Measurements from ENCODE around the gene THSD4. TPM values are rescaled to one million over a fixed set of nuclear protein-coding genes. Genes with fewer than 3 reads are reported as not detected.

The THSD4 gene
- total and polyA plus RNA-seq, 7 donors: 1.4 to 7.8 (median 2.2) TPM

- H3K4me1 ChIP-seq: peaks cover 0 to 27% (median 23%) of the 10 kb centered on the region in 4 donors
- peak overlapping the region in 1 of 4 donors; percentile 64 for H3K27ac ChIP-seq
- no peak overlapping the region for H3K4me3 ChIP-seq
- 87 to 91% methylated on average over 6 of the region's 6 CpGs for WGBS, 2 donors
- intact Hi-C loops (cut with DNase I): no loop called here
- no peak for DNase-seq
- H3K27me3 ChIP-seq: no peaks in the 10 kb centered on the region
- TF ChIP-seq POLR2A (IDR thresholded peaks at IDR 0.05) (no peak), EP300 (IDR thresholded peaks at IDR 0.05) (no peak), CTCF (IDR thresholded peaks at IDR 0.05) (no peak), POLR2AphosphoS5 (IDR thresholded peaks at IDR 0.05) (no peak)
- no peaks in the 10 kb centered on the region for H3K9me3 ChIP-seq
- no peaks in the 10 kb centered on the region for H3K36me3 ChIP-seq
These were observed 187.7 kb downstream of the THSD4 start for GRCh38 chr15:71302861-71303410.

- intact Hi-C loops (cut with DNase I): no loop called here
- Histone ChIP-seq H3K27ac (peak overlapping the region in 1 of 4 donors; percentile 64), H3K4me3 (no peak overlapping the region), H3K27me3 (no peaks in the 10 kb centered on the region), H3K9me3 (no peaks in the 10 kb centered on the region), H3K4me1 (peaks cover 0 to 27% (median 23%) of the 10 kb centered on the region in 4 donors), H3K36me3 (no peaks in the 10 kb centered on the region)
- no peak for DNase-seq
- TF ChIP-seq CTCF (IDR thresholded peaks at IDR 0.05) (no peak), POLR2AphosphoS5 (IDR thresholded peaks at IDR 0.05) (no peak)
- 95 to 98% methylated on average over 2 of the region's 2 CpGs for WGBS, 2 donors
These were observed 188.7 kb downstream of the THSD4 start for GRCh38 chr15:71303977-71304376.

- TF ChIP-seq EP300 (IDR thresholded peaks at IDR 0.05): no peak
- TF ChIP-seq POLR2AphosphoS5 (IDR thresholded peaks at IDR 0.05): no peak
- no peak for TF ChIP-seq CTCF (IDR thresholded peaks at IDR 0.05)
- no peak for TF ChIP-seq POLR2A (IDR thresholded peaks at IDR 0.05)
These were observed 189.4 kb downstream of the THSD4 start for GRCh38 chr15:71304681-71305080.

GRCh38 chr15:71306538-71306937 lies 191.3 kb downstream of the THSD4 start:
- no peak for TF ChIP-seq POLR2AphosphoS5 (IDR thresholded peaks at IDR 0.05)
- no peak for TF ChIP-seq EP300 (IDR thresholded peaks at IDR 0.05)
- no peak for TF ChIP-seq POLR2A (IDR thresholded peaks at IDR 0.05)
- no peak for TF ChIP-seq CTCF (IDR thresholded peaks at IDR 0.05)
- intact Hi-C loops (cut with DNase I): no loop called here
- H3K27ac ChIP-seq: no peak overlapping the region
- no peaks in the 10 kb centered on the region for H3K27me3 ChIP-seq
- H3K36me3 ChIP-seq: no peaks in the 10 kb centered on the region
- H3K9me3 ChIP-seq: no peaks in the 10 kb centered on the region
- no peak overlapping the region for H3K4me3 ChIP-seq
- H3K4me1 ChIP-seq: peaks cover 0 to 25% (median 23%) of the 10 kb centered on the region in 4 donors
- DNase-seq: no peak

More at GRCh38 chr15:71304681-71305080, 189.4 kb downstream of the THSD4 start:
- intact Hi-C loops (cut with DNase I): no loop called here
- WGBS, 2 donors: 83 to 91% methylated on average over 4 of the region's 4 CpGs
- Histone ChIP-seq H3K27ac (no peak overlapping the region), H3K4me1 (peaks cover 0 to 27% (median 23%) of the 10 kb centered on the region in 4 donors), H3K9me3 (no peaks in the 10 kb centered on the region), H3K27me3 (no peaks in the 10 kb centered on the region), H3K36me3 (no peaks in the 10 kb centered on the region), H3K4me3 (no peak overlapping the region)
- no peak for DNase-seq

DNA sequence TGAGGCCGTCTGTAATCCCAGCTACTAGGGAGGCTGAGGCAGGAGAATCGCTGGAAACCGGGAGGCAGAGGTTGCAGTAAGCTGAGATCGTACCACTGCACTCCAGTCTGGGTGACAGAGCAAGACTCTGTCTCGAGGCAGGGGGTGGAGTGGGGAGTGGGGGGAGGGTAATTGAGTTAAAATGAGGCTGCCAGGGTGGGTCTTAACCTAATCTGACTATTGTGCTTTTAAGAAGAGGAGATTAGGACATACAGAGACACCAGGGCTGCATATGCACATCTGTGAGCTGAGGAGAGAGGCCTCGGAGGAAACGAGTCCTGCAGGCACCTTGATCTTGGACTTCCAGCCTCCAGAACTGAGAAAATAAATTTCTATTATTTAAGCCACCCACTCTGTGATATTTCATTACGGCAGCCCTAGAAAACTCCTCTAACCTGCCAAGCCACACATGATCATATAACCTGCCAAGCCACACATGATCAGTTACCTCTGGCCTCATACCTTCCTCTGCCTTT lies 197.0 kb downstream of the THSD4 start:
- TF ChIP-seq POLR2AphosphoS5 (IDR thresholded peaks at IDR 0.05) (no peak), CTCF (IDR thresholded peaks at IDR 0.05) (no peak), POLR2A (IDR thresholded peaks at IDR 0.05) (no peak), EP300 (IDR thresholded peaks at IDR 0.05) (no peak)
- intact Hi-C loops (cut with DNase I): no loop called here
- H3K9me3 ChIP-seq: no peaks in the 10 kb centered on the region
- no peaks in the 10 kb centered on the region for H3K27me3 ChIP-seq
- H3K27ac ChIP-seq: no peak overlapping the region
- H3K4me3 ChIP-seq: no peak overlapping the region
- no peak for DNase-seq
- 87 to 90% methylated on average over 8 of the region's 8 CpGs for WGBS, 2 donors
- no peaks in the 10 kb centered on the region for H3K4me1 ChIP-seq
- H3K36me3 ChIP-seq: no peaks in the 10 kb centered on the region

Data from sigmoid colon (tissue), 7 donors.